Pulmonary artery endothelial cell (primary cell): ENCODE data around the gene SPRING1. TPM values are rescaled to one million over a fixed set of nuclear protein-coding genes. Genes with fewer than 3 reads are reported as not detected.

Experiments used
- DNase-seq: peaks from one replicate; pipeline ENCODE4 v3.0.0-alpha.2; 2011; ENCODE audit warnings: low read depth, low spot score
- total RNA-seq: library from RNA; depleted of rRNA; stranded (reverse); fragments of >200 nt; gene quantifications from 2 replicates; pipeline ENCODE4 v1.2.3, GENCODE V29; 2014

The SPRING1 gene
- total RNA-seq, 1 donor from 2014 or later: 28.7 TPM

DNA sequence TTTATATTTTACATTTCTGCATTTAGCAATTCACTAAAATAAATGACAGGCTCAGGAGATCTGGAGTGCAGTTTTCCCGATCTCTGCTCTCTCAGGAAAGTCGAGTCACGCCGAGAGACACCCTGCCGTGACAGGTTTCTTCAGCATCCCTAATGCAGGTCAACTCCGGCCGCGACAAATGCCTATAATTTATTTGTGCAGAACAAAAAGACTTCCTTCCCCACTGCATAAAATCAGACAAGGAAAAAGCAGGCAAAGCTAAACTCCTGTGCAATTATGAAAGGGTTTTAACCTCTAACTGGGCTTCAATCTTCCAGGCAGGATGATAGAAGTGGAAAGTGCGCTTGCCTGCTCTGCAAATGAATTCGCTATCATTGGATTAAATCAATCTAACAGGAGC, 28.1 kb downstream of the SPRING1 start:
- no peak for DNase-seq

GRCh38 chr12:116708826-116709756, 28.8 kb downstream of the SPRING1 start:
- peak; percentile 10 for DNase-seq

- no peak for DNase-seq
These were observed 30.1 kb downstream of the SPRING1 start for GRCh38 chr12:116707751-116708150.

- DNase-seq: peak; percentile 17
These were observed 34.6 kb downstream of the SPRING1 start for GRCh38 chr12:116703214-116703795.

- no peak for DNase-seq
These were observed 36.4 kb downstream of the SPRING1 start for GRCh38 chr12:116701432-116701831.

- DNase-seq: no peak
These were observed 37.8 kb downstream of the SPRING1 start for GRCh38 chr12:116700066-116700465.

DNA sequence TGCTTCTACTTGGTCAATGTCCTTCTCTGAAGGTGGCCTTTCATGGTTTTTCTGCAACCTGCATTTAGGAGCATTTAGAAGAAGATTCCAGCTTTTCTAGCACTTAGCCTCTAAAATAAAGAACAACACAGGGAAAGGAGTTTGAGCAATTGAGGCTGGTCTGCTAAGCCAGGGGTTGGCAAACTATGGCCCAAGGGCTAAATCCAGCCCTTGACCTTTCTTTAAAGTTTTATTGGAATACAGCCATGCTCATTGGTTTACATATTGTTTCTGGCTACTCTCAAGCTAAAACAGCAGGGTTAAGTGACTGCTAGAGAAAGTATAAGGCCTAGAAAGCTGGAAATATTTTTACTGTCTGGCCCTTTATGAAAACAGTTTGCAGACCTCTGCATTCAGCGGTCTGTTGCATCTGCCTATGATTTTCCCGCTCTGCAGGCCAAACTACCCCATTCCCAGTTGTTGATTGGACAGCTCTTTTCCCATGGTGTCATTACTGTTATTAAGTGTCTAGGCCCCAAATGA, 39.3 kb downstream of the SPRING1 start:
- no peak for DNase-seq

DNA sequence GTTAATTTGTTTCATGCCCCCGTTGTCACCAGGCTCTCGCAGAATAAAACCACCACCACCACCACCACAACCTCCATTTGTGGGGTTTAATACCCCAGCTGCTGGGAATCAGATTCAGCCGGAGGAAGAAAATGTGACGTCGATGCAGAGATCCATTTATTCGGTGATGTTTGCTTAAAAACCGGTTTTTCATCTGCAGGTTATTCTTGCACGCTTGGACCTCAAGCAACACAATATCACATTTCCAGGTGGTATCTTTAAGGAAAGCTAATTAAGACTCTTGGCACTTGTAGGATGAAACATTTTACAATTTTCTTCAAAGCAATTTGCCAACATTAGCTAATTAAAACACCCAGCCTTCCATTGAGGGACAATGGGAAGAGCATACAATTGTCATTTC, 39.8 kb downstream of the SPRING1 start:
- DNase-seq: no peak

- DNase-seq: no peak
These were observed 40.2 kb downstream of the SPRING1 start for GRCh38 chr12:116697716-116698115.

DNA sequence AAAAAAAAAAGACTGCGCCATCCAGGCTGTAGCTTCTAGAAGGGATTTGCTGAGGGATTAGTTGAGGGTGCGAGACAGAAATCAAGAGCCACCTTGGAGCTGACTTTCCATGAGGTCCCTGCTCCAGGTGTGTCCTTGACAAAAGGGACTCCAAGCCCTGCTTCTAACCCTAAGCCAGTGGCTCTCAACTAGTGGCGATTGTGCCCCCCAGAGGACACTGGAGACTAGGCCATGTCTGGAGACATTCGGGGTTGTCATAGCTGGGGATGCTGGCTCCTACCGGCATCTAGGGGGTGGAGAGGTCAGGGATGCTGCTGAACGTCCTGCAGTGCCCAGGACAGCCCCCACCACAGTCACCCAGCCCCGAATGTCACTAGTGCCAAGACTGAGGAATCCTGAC, 40.6 kb downstream of the SPRING1 start:
- no peak for DNase-seq

DNA sequence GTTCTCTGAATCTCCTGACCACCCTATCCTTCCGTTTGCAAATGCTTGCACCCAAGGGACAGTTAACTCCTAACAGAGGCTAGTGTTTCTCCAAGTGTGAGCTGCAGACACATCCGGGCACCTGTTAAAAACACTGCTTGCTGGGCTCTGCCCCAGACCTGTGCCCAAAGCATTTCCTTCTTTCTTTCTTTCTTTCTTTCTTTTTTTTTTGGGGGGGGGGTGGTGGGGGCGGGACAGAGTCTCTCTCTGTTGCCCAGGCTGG, 42.5 kb downstream of the SPRING1 start:
- no peak for DNase-seq

- DNase-seq: no peak
These were observed 43.0 kb downstream of the SPRING1 start for GRCh38 chr12:116694653-116695463.

GRCh38 chr12:116693286-116694227, 44.3 kb downstream of the SPRING1 start:
- no peak for DNase-seq

DNA sequence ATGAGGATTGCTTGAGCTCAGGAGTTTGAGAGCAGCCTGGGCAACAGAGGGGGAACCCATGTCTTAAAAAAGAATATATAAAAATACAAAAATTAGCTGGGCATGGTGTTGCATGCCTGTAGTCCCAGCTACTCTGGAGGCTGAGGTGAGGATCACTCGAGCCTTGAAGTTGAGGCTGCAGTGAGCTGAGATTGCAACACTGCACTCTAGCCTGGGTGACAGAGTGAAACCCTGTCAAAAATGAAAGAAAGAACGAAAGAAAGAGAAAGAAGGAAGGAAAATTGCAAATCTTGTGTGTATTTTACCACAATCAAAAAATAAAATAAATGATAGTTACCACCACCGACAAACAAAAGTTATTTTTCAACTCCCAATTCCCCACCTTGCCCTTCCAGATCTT, 45.3 kb downstream of the SPRING1 start:
- no peak for DNase-seq

DNA sequence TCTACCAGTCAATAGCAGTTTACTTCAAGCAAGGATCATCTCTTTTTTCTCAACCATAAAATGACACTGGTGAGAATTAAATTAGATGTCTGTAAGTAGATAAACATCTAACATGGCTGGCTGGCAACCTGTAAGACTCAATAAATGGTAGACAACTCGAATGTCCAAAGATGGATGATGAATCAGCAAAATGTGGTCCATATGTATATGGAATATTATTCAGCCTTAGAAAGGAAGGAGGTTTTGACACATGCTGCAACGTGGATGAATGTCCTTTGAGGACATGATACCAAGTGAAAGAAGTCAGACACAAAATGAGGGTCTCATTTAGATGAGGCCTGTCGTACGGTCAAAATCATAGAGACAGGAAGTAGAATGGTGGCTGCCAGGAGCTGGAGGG, 46.2 kb downstream of the SPRING1 start:
- DNase-seq: no peak

DNA sequence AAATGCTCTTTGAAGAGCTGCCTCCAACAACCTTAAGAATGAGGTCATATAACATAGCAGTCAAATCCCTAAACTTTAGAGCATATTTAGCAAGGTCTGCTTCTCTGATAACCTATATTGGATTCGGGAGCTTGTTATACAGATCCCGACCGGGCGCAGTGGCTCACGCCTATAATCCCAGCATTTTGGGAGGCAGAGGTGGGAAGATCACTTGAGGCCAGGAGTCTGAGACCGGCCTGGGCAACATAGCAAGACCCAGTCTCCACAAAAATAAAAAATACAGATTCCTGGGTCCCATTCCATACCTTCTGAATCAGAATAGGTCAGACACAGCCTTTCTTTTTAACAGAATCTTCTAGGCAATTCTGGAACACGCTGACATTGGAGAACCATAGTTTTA, 46.7 kb downstream of the SPRING1 start:
- DNase-seq: no peak

DNA sequence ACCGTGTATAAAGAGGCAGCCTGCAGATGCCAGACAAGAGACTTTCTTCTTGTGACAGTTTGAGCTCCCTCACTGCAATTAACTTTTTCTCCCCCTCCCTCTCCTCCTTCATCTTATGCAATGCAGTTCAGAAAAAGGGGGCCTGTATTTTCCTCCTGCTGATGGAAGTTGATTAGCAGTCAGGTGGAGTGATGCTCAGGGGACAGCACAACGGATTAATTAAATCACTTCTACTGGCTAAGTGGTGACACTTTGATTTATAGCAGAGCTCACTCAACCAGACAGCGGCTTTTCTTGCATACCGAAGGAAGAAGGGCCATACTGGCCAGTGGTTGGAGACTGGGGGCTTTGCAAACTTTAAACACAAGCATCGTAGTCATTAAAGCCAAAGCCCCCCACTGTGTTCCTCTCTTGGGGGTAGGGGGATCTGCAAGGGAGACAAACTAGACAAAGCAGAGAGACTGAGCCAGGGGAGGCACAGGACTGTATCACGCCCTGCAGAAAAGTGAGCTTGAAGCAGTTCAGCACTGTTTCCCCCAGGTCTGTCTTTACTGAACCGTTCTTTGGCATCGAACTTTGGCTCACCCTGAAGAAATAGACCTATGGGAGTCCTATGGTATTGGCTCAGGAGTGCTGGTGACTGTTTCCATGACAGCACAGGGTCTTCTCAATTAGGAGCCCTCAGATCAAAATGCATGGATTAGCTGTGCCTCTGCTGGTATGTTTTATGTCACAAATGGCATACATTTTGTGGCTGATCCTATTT, 47.7 kb downstream of the SPRING1 start:
- no peak for DNase-seq

DNA sequence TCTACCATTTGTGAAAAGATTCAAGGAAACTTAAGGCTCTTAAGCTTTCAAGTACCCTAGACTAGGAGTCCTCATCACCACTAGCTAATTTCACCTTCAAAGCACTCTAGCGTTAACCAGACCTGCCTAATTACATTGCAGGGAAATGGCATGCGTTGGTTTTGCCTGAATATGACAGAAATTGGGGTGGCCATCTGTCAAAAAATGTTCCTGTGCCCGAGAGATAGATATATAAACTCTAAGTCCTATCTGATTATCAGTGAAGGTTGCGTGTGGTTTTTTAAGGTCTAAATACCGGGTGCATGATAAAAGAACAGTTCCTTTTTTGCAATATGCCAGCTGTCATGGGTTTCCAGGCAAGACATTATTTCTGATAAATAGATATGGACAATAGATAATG, 48.3 kb downstream of the SPRING1 start:
- DNase-seq: no peak
